ENCODE results near the gene JAG1.

Gene JAG1

DNA sequence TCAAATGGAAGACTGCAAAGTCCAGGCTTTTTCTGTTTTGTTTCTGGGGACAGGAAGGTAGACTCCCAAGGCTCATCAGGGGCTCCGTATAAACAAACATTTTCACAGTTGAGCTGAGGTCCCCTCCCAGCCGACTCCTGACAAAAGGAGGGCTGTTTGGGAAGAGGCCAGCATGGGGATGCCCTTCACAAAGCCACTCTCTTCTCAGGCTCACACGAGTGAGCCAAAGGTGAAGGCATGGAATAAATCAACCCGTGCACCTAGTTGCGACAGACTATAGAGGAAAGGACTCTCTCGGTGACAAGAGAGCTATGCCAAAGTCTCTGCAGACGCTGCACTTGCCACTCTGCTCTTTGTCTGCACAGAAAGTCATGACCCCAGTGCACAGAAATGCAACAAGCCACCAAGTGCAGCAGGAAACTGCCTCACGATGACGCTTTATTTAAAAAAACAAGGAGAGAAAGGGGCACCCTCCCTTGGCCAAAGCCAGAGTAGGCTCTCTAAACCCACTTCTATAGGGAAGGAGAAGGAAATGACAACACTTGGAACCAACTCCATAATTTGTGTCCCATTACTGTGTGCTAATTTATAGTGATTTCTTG, 21.0 kb downstream of the JAG1 start (continued):
- TF ChIP-seq, protein P1, sequence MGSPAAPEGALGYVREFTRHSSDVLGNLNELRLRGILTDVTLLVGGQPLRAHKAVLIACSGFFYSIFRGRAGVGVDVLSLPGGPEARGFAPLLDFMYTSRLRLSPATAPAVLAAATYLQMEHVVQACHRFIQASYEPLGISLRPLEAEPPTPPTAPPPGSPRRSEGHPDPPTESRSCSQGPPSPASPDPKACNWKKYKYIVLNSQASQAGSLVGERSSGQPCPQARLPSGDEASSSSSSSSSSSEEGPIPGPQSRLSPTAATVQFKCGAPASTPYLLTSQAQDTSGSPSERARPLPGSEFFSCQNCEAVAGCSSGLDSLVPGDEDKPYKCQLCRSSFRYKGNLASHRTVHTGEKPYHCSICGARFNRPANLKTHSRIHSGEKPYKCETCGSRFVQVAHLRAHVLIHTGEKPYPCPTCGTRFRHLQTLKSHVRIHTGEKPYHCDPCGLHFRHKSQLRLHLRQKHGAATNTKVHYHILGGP (tag by site-specific recombination; IDR thresholded peaks at IDR 0.05) = no peak

- Histone ChIP-seq H3K27ac (ENCODE audit: extremely low read depth, low read depth, low read length) (no peak overlapping the region), H3K4me1 (ENCODE audit: control insufficient read depth, insufficient read depth, low read length) (peaks cover 12% of the 10 kb centered on the region), H3K9me3 (ENCODE audit: control insufficient read depth, insufficient read depth, low read depth, low read length) (no peaks in the 10 kb centered on the region), H3K36me3 (ENCODE audit: control insufficient read depth in 2 of 2, insufficient read depth in 1 of 2, low read length in 2 of 2) (peaks cover 14 to 84% of the 10 kb centered on the region in 2 experiments), H3K4me3 (ENCODE audit: low read depth, low read length) (no peak overlapping the region)
- POLR2A ChIA-PET = interaction anchor here (1.2 kb wide), 1 partner anchor 19 kb away, joined by 3 read pairs; no protein-coding TSS in a partner anchor
- CTCF ChIA-PET = interaction anchor here (1.5 kb wide), 1 partner anchor 99 kb away, joined by 4 read pairs; no protein-coding TSS in a partner anchor
- TF ChIP-seq ZNF792 (tag by site-specific recombination; IDR thresholded peaks at IDR 0.05) (no peak), WT1 (tag by site-specific recombination; IDR thresholded peaks at IDR 0.05) (no peak), SCRT1 (tag by site-specific recombination; IDR thresholded peaks at IDR 0.05; ENCODE audit: borderline replicate concordance) (no peak), ZNF629 (tag by site-specific recombination; IDR thresholded peaks at IDR 0.05) (no peak), ZNF202 (tag by site-specific recombination; IDR thresholded peaks at IDR 0.05; ENCODE audit: borderline replicate concordance) (no peak), ZNF626 (tag by site-specific recombination; IDR thresholded peaks at IDR 0.05) (no peak)
- TF ChIP-seq, protein P2, sequence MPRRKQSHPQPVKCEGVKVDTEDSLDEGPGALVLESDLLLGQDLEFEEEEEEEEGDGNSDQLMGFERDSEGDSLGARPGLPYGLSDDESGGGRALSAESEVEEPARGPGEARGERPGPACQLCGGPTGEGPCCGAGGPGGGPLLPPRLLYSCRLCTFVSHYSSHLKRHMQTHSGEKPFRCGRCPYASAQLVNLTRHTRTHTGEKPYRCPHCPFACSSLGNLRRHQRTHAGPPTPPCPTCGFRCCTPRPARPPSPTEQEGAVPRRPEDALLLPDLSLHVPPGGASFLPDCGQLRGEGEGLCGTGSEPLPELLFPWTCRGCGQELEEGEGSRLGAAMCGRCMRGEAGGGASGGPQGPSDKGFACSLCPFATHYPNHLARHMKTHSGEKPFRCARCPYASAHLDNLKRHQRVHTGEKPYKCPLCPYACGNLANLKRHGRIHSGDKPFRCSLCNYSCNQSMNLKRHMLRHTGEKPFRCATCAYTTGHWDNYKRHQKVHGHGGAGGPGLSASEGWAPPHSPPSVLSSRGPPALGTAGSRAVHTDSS (tag by site-specific recombination; IDR thresholded peaks at IDR 0.05) = no peak
Observed at GRCh38 chr20:10652185-10652584, 21.6 kb downstream of the JAG1 start.

DNA sequence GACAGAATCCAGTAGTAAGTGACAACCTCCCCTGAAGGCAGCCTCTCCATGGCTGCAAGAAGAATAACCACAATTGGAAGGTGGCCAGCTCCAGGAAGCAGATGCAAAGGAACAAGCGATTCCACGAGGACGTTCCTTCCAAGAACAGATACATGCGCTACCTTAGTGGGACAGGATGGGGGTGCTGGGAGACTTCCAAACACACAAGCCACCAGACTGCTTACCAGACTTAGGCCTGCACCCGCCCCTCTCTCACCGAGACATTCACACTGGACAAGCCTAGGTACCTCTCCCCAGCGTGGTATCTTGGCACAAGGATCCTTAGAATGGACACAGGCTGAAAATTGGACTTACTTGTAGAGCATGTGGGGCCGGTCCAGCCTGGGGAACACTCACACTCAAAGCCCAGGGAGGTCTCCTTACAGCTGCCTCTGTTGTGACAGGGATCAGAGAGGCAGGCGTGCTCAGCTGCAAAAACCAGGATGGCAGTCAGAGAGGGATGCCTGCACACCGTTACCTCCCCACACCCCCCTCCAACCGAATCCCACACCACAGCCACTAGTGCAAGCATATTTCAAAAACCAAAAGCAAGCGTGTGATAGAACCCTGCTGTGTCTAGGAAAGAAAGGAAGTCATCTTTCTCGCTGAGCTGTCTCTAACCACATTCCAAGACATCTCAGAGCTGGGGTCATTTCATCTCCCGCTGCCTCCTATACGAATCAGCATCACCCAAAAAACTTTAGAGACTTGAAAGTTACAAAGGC, 22.4 kb downstream of the JAG1 start:
- TF ChIP-seq PATZ1 (tag by site-specific recombination; IDR thresholded peaks at IDR 0.05) (no peak), SCRT1 (tag by site-specific recombination; IDR thresholded peaks at IDR 0.05; ENCODE audit: borderline replicate concordance) (no peak), ZNF350 (tag by site-specific recombination; IDR thresholded peaks at IDR 0.05) (no peak), ZNF843 (tag by site-specific recombination; IDR thresholded peaks at IDR 0.05) (no peak), ZNF670 (tag by site-specific recombination; IDR thresholded peaks at IDR 0.05; ENCODE audit: low read depth) (no peak)
- ChIA-PET CTCF (interaction anchor here (1.5 kb wide), 1 partner anchor 99 kb away, joined by 4 read pairs; no protein-coding TSS in a partner anchor), POLR2A (interaction anchor here (1.2 kb wide), 1 partner anchor 20 kb away, joined by 3 read pairs; no protein-coding TSS in a partner anchor)
- no peak overlapping the region for H3K27ac ChIP-seq (ENCODE audit: extremely low read depth, low read depth, low read length)
- H3K4me1 ChIP-seq (ENCODE audit: control insufficient read depth, insufficient read depth, low read length) = peaks cover 12% of the 10 kb centered on the region
- H3K4me3 ChIP-seq (ENCODE audit: low read depth, low read length) = no peak overlapping the region
- peaks cover 10 to 85% of the 10 kb centered on the region in 2 experiments for H3K36me3 ChIP-seq (ENCODE audit: control insufficient read depth in 2 of 2, insufficient read depth in 1 of 2, low read length in 2 of 2)
- no peaks in the 10 kb centered on the region for H3K9me3 ChIP-seq (ENCODE audit: control insufficient read depth, insufficient read depth, low read depth, low read length)

GRCh38 chr20:10649797-10650160, 24.0 kb downstream of the JAG1 start:
- CTCF ChIA-PET = no interaction called here
- TF ChIP-seq ZNF600 (tag by site-specific recombination; IDR thresholded peaks at IDR 0.05) = no peak
- no peak for TF ChIP-seq ZNF335 (tag by site-specific recombination; conservative IDR thresholded peaks at IDR 0.05)
- no peak for TF ChIP-seq ZEB2 (tag by site-specific recombination; IDR thresholded peaks at IDR 0.05)
- no peak for TF ChIP-seq ZNF692 (tag by site-specific recombination; IDR thresholded peaks at IDR 0.05)
- TF ChIP-seq ZNF157 (tag by site-specific recombination; IDR thresholded peaks at IDR 0.05) = no peak
- TF ChIP-seq ZNF174 (tag by site-specific recombination; IDR thresholded peaks at IDR 0.05) = no peak
- Histone ChIP-seq H3K4me1 (ENCODE audit: control insufficient read depth, insufficient read depth, low read length) (peaks cover 12% of the 10 kb centered on the region), H3K4me3 (ENCODE audit: low read depth, low read length) (no peak overlapping the region), H3K9me3 (ENCODE audit: control insufficient read depth, insufficient read depth, low read depth, low read length) (no peaks in the 10 kb centered on the region), H3K27ac (ENCODE audit: extremely low read depth, low read depth, low read length) (no peak overlapping the region), H3K36me3 (ENCODE audit: control insufficient read depth in 2 of 2, insufficient read depth in 1 of 2, low read length in 2 of 2) (peaks cover 17 to 85% of the 10 kb centered on the region in 2 experiments)
- POLR2A ChIA-PET = interaction anchor here (0.8 kb wide), 1 partner anchor 24 kb away, joined by 4 read pairs; the partner anchor contains the start of gene JAG1

Data from HEK293 (cell line).